ENCODE results near the gene ISM1. TPM values are rescaled to one million over a fixed set of nuclear protein-coding genes. Genes with fewer than 3 reads are reported as not detected.
A peak's percentile ranks its signal among the peaks of the same experiment; 100 is the strongest.

Gene ISM1
- total RNA-seq, 4 donors from 2014 or later: 2.3 to 17.5 (median 4.4) TPM

DNA sequence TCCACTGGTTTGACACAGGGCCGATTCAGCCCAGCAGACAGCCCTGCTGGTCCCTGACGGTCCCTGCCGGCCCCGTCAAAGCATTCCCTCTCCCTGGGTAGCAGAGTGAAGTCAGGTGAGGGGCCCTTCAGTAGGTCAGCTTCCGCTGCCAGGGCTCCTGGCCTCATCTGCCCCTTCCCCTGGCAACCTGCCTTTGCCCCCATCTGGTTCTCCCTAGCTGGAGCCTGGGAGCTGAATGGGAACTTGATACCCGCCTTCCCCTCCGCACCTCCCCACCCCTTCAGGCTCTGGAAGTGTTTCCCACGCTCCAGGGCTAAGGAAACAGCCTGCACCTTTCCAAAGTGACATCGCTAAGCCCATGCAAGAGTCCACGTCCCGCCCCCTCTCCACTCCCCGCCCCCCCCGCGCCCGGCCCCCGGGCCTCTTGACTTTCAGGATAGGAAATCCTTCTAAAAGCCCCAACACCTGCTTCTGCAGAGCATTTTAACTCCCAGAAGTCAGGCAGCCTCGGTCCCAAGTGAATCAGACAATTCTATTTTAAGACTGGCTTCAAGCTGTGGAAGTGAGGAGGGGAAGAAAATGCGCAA, 53.3 kb downstream of the ISM1 start:
- Histone ChIP-seq H3K27me3 (no peaks in the 10 kb centered on the region), H3K4me3 (no peak overlapping the region), H3K4me1 (peaks cover 0 to 26% (median 0%) of the 10 kb centered on the region in 3 donors), H3K9me3 (no peaks in the 10 kb centered on the region), H3K36me3 (no peaks in the 10 kb centered on the region), H3K27ac (peak overlapping the region in 1 of 4 donors; percentile 29)
- intact Hi-C loops (cut with DNase I): no loop called here
- no peak for TF ChIP-seq CTCF (IDR thresholded peaks at IDR 0.05)
- TF ChIP-seq POLR2A (IDR thresholded peaks at IDR 0.05): no peak
- WGBS, 2 donors: 57 to 65% methylated on average over 9 to 11 of the region's 18 CpGs
- no peak for DNase-seq

DNA sequence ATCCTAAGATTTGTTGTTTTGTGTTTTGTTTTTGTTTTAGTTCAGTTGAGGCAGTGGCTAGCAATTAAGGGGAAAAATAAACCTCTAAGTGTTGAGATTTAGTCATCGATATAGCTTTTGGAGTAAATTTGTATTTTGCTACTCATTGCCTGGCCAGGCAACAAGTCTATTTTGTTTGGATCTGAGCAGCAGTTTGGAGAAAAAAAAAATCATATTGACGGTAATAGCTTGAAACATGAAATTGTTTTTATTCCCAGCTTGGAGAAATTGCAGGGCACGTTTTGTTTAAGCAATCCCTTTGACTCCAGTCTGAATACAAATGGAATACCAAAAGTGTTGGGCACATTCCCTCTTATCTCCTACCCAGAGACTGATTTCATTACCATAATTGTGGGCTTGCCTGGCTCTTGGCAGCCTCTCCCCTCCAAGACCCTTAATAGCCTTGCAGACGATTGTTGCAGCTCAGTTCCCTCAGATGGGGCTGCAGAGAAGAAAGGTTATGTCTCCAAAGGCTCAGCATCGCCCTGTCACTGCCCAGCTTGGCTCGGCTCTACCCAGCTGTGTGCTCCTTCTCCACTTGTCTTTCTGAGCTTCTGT, 56.0 kb downstream of the ISM1 start:
- no peaks in the 10 kb centered on the region for H3K9me3 ChIP-seq

DNA sequence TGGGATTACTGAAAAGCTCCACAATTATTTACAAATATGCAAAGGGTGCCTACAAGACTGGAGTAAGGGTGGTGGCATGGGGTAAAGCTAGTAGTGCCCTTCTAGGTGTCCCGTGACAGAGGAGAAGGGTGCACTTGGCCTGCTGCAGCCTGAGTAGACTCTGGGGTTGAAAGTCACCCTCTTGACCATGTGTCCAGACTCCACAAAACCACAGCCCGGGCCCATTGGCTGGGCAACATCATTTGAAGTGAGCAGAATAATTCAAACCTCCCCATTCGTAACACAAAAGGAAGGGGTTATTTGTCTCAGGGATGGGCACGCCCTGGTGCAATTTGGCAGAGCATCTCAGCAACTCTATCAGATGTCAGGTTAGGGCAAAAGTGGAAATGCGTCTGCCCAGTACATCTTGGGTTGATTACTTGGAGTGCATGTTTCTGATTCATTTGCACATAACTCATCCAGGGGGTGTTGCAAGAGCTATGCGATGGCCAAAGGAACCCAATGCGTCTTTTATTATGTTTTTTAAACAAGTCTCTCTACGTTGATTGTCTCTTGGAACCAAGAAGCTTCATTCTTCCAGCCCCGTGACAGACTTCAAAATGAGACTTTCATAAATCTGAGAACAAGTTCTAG, 56.7 kb downstream of the ISM1 start:
- peaks cover 0 to 13% (median 0%) of the 10 kb centered on the region in 3 donors for H3K4me1 ChIP-seq
- no peak overlapping the region for H3K4me3 ChIP-seq
- 47 to 56% methylated on average over 8 of the region's 9 CpGs for WGBS, 2 donors
- H3K27ac ChIP-seq: peak overlapping the region in 2 of 4 donors; percentile 26 to 34
- no peaks in the 10 kb centered on the region for H3K36me3 ChIP-seq
- DNase-seq: no peak
- H3K27me3 ChIP-seq: no peaks in the 10 kb centered on the region
- TF ChIP-seq CTCF (IDR thresholded peaks at IDR 0.05) (no peak), POLR2A (IDR thresholded peaks at IDR 0.05) (no peak)
- intact Hi-C loops (cut with DNase I): no loop called here
- no peaks in the 10 kb centered on the region for H3K9me3 ChIP-seq

More for the DNA sequence above, 56.0 kb downstream of the ISM1 start:
- intact Hi-C loops (cut with DNase I): no loop called here
- H3K27ac ChIP-seq: peak overlapping the region in 2 of 4 donors; percentile 26 to 40
- no peak overlapping the region for H3K4me3 ChIP-seq
- DNase-seq: no peak
- H3K27me3 ChIP-seq: no peaks in the 10 kb centered on the region
- WGBS, 2 donors: 62 to 76% methylated on average over 6 of the region's 6 CpGs
- H3K4me1 ChIP-seq: peaks cover 0 to 19% (median 0%) of the 10 kb centered on the region in 3 donors
- H3K36me3 ChIP-seq: no peaks in the 10 kb centered on the region
- TF ChIP-seq CTCF (IDR thresholded peaks at IDR 0.05) (no peak), POLR2A (IDR thresholded peaks at IDR 0.05) (no peak)

DNA sequence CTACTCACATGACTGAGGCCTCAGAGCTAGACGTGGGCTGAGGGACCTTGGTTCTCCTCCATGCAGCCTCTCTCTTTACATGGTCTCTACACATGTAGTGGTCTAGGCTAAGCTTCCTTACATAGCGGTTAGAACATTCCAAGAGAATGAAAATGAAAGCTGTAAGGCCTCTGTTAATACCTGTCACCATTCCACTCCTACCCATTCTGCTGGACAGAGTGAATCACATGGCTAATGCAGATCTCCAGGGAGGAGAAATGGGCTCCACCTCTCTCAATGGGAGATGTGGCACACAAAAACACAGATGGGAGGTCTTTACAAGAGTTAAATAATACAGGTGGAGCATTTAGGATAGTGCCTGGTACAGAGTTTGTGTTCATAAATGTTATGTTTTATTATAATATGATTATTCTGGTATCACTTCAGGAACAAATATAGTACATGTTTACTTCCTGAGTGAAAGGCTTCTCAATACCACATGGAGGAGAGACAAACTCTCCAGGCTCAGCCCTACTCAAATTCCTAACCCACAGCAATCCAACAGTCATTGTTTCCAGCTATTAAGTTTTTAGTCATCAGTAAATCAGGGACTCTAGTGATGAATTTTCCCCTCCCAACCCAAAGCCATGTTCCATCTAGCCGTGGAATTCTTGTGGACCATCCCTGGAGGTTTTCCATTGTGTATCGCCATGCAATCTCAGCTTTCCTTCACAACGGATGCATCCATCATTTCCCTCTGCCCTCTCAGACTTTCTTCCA, 57.9 kb downstream of the ISM1 start:
- H3K27me3 ChIP-seq: no peaks in the 10 kb centered on the region
- no peaks in the 10 kb centered on the region for H3K36me3 ChIP-seq
- no peak for DNase-seq
- intact Hi-C loops (cut with DNase I): no loop called here
- TF ChIP-seq CTCF (IDR thresholded peaks at IDR 0.05) (no peak), POLR2A (IDR thresholded peaks at IDR 0.05) (no peak)
- WGBS, 2 donors: 81 to 82% methylated on average over 5 of the region's 5 CpGs
- H3K4me3 ChIP-seq: no peak overlapping the region
- H3K27ac ChIP-seq: peak overlapping the region in 2 of 4 donors; percentile 23 to 48
- no peaks in the 10 kb centered on the region for H3K9me3 ChIP-seq
- H3K4me1 ChIP-seq: peaks cover 0 to 11% (median 0%) of the 10 kb centered on the region in 3 donors
